Measurements from ENCODE around the gene CERK. TPM values are rescaled to one million over a fixed set of nuclear protein-coding genes. Genes with fewer than 3 reads are reported as not detected.

Gene CERK
- total RNA-seq, 3 donors from 2014 or later, result 40.3 to 51.7 (median 50.0) TPM

GRCh38 chr22:46687460-46687859, 50.6 kb downstream of the CERK start:
- peaks cover 49% of the 10 kb centered on the region for H3K4me1 ChIP-seq (ENCODE audit: low read depth)
- peak in 1 of 3 donors; percentile 58 for DNase-seq
- no peaks in the 10 kb centered on the region for H3K9me3 ChIP-seq
- no peak for ATAC-seq
- H3K36me3 ChIP-seq (ENCODE audit: low read depth), result peaks cover 9% of the 10 kb centered on the region
- no peak for TF ChIP-seq CTCF (IDR thresholded peaks at IDR 0.05)
- intact Hi-C loops (cut with DNase I, micrococcal nuclease), result no loop called here
- H3K4me3 ChIP-seq, result no peak overlapping the region

GRCh38 chr22:46687048-46687444, 51.0 kb downstream of the CERK start:
- H3K9me3 ChIP-seq, result no peaks in the 10 kb centered on the region
- H3K36me3 ChIP-seq (ENCODE audit: low read depth), result peaks cover 9% of the 10 kb centered on the region
- no peak overlapping the region for H3K4me3 ChIP-seq
- no peak for TF ChIP-seq CTCF (IDR thresholded peaks at IDR 0.05)
- intact Hi-C loops (cut with DNase I, micrococcal nuclease), result no loop called here
- ATAC-seq (no peak), DNase-seq (no peak)
- H3K4me1 ChIP-seq (ENCODE audit: low read depth), result peaks cover 49% of the 10 kb centered on the region

DNA sequence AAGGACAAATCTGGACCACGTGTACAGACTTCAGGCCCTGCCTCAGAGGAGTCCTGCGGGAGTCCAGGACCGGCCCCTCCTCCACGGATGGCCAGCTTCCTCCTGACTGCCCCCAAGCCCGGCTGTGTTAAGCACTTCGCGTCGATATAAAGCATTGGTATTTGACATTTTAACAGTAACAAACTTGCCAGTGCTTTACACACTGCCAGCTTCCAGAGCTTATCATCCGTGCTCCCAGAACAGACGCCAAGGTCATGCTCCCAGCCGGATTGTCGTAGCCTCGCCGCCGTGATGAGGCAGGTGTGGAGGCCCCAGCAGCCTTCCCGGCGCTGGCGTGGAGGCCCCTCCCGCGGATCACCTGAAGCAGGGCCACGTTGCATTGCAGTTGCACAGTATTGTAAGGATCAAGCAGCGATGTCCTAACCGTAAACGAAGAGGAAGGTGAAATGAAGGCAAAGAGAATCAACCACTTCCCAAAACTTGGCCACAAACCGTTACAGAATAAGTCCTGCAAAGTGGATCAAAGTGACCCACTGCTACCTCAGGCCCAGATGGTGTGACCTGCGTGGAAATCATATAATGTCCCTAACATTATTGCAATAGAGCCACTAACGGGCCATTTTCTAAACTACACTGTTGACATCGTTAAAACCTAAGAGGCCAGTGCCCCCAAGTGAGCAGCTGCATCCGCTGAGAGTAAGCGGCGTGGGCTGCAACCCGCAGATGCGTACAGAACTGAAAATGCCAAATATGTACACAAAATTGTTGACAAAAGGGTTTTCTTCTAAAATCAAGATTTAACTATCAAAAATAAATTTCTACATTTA, 51.6 kb downstream of the CERK start:
- peak in 1 of 3 donors; percentile 63 for DNase-seq
- H3K9me3 ChIP-seq, result no peaks in the 10 kb centered on the region
- no peak overlapping the region for H3K4me3 ChIP-seq
- H3K4me1 ChIP-seq (ENCODE audit: low read depth), result peaks cover 49% of the 10 kb centered on the region
- ATAC-seq, result peak; percentile 23
- H3K36me3 ChIP-seq (ENCODE audit: low read depth), result peaks cover 9% of the 10 kb centered on the region
- intact Hi-C loops (cut with DNase I, micrococcal nuclease), result no loop called here
- no peak for TF ChIP-seq CTCF (IDR thresholded peaks at IDR 0.05)

DNA sequence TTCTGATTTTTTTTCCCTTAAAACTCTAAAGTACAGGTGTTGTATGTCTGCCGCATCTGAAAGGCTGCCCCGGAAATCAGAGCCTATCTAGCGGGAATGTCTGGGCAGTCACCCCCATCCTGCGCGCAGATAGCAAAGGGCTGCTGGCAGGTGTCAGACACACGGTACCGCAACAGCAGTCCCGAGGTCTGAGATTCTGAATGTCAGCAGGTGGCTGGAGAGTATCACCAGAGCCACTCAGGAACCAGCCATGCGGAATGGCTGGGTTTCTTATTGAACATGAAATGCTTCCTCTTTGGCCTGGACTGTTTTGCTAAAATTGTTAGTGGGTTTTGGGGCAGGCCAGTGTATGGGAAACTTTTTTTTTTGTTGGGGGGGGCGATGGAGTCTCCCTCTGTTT, 53.3 kb downstream of the CERK start:
- ATAC-seq, result peak; percentile 12
- Histone ChIP-seq H3K9me3 (no peaks in the 10 kb centered on the region), H3K4me3 (no peak overlapping the region), H3K4me1 (ENCODE audit: low read depth) (peaks cover 48% of the 10 kb centered on the region), H3K36me3 (ENCODE audit: low read depth) (peaks cover under 1% of the 10 kb centered on the region)
- intact Hi-C loops (cut with DNase I, micrococcal nuclease), result no loop called here
- no peak for TF ChIP-seq CTCF (IDR thresholded peaks at IDR 0.05)
- DNase-seq, result peak in 1 of 3 donors; percentile 55

DNA sequence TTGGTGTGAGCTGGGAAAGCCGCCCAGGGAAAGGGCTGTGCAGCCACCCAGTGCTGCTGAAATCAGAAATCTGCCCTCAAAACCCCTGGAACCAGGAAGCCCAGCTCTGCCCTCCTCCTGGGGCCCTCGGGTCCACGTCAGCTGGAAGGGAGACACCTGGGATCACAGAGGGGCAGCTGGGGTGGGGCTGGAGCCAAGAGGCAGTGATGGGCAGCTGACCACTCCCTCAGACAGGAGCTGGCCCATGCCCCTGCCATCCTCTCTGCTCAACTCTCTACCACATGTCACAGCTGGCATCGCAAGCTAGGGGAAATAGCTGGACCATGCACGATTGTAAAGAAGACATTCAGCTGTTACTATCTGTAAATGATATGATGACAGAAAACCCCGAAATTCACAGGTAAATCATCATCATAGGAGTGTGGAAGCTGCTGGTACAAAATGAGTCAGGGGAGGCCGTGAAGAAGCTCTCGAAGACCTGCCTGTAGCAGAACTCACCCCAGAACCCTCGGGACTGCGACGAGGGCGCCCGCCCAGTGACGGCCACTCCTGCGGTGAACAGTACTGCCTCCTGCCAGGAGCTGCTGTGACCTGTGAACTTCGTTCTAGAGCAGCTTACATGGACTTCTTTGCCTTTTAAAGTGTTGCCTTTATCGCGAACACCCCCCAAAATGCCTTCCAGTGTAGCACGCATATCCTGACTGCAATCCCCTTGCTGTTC, 55.9 kb downstream of the CERK start:
- Histone ChIP-seq H3K36me3 (ENCODE audit: low read depth) (no peaks in the 10 kb centered on the region), H3K4me1 (ENCODE audit: low read depth) (peaks cover 34% of the 10 kb centered on the region), H3K9me3 (no peaks in the 10 kb centered on the region), H3K4me3 (no peak overlapping the region)
- ATAC-seq, result no peak
- intact Hi-C loops (cut with DNase I, micrococcal nuclease), result no loop called here
- no peak for TF ChIP-seq CTCF (IDR thresholded peaks at IDR 0.05)
- DNase-seq, result peak in 1 of 3 donors; percentile 48

Measured in mucosa of descending colon (tissue), 3 donors.